Endothelial cell of umbilical vein (primary cell): ENCODE results near the gene TRAF3. TPM values are rescaled to one million over a fixed set of nuclear protein-coding genes. Genes with fewer than 3 reads are reported as not detected.

ENCODE experiments used
- Bru-seq: library from RNA; stranded (reverse); fragments of 400-500 nt; gene quantifications from one replicate; lab custom pipeline; 2021; lab: Mats Ljungman, UMichigan
- BruChase-seq, 2 experiments: library from RNA; stranded (reverse); fragments of 400-500 nt; gene quantifications; one replicate each; lab custom pipeline; 2021; lab: Mats Ljungman, UMichigan
- BruUV-seq: library from RNA; stranded (reverse); fragments of 400-500 nt; replicated peaks from 2 replicates; lab custom pipeline; 2021; lab: Mats Ljungman, UMichigan
- CTCF ChIA-PET: fragments of 300-600, 350-600 bp; sonication (Branson Sonifier 250); formaldehyde crosslinking; loops from one replicate; lab custom pipeline; 2021; ENCODE audit warnings: antibody characterized with exemption, inconsistent platforms; lab: Charles Lee
- POLR2A ChIA-PET: fragments of 300-600, 350-600 bp; sonication (Branson Sonifier 250); formaldehyde crosslinking; loops from one replicate; lab custom pipeline; 2021; ENCODE audit warnings: antibody characterized with exemption, inconsistent platforms; lab: Charles Lee
- DNase-seq: peaks from one replicate; pipeline ENCODE4 v3.0.0-alpha.2; 2011; ENCODE audit warnings: low read depth, low spot score
- FAIRE-seq: peaks from 2 replicates; lab custom pipeline; 2011; peaks lifted over from hg19 to GRCh38; lab: Jason Lieb, UNC
- H2AFZ ChIP-seq: 2 replicates; pipeline ENCODE4 v1.6.0; 2012; ENCODE audit warnings: low read depth, low read length, control low read depth, inconsistent platforms
- H3K27ac ChIP-seq: 2 replicates; pipeline ENCODE4 v1.5.1; 2011; ENCODE audit warnings: low read depth, mild to moderate bottlenecking, control low read depth, low read length, moderate library complexity; ENCODE audit not compliant: insufficient read depth
- H3K27me3 ChIP-seq, 2 experiments: 2 replicates each; pipeline versions ENCODE4 v1.6.0 to v1.6.1; 2011; ENCODE audit warnings: low read length in 2 of 2, mixed read lengths in 1 of 2; ENCODE audit not compliant: control insufficient read depth in 2 of 2, insufficient read depth in 2 of 2
- H3K36me3 ChIP-seq, 2 experiments: 2 replicates in 1 of 2; 3 replicates in 1 of 2; pipeline ENCODE4 v1.5.1; 2011; ENCODE audit warnings: low read length in 2 of 2, mild to moderate bottlenecking in 1 of 2, moderate library complexity in 1 of 2; ENCODE audit not compliant: control insufficient read depth in 2 of 2, insufficient read depth in 2 of 2; ENCODE audit errors: extremely low read depth in 1 of 2
- H3K4me1 ChIP-seq: 3 replicates; pipeline ENCODE4 v1.5.1; 2011; ENCODE audit warnings: mild to moderate bottlenecking, low read length; ENCODE audit not compliant: control insufficient read depth, insufficient read depth; ENCODE audit errors: extremely low read depth
- H3K4me2 ChIP-seq: 2 replicates; pipeline ENCODE4 v1.6.1; 2011; ENCODE audit warnings: low read length, control low read depth, mixed read lengths; ENCODE audit not compliant: insufficient read depth
- H3K4me3 ChIP-seq, 3 experiments: fragments of 200-600 bp in 1 of 3; sonication (generic), shearing (Covaris generic) in 1 of 3; replicated peaks in 1 of 3; 2 replicates each; pipeline ENCODE4 v1.5.1; 2011 to 2016; ENCODE audit warnings: control low read depth in 3 of 3, low read length in 3 of 3, mild to moderate bottlenecking in 2 of 3, inconsistent platforms in 1 of 3, low read depth in 1 of 3, moderate library complexity in 1 of 3; ENCODE audit not compliant: insufficient read depth in 1 of 3
- H3K79me2 ChIP-seq: 2 replicates; pipeline ENCODE4 v1.6.0; 2012; ENCODE audit warnings: low read length, inconsistent platforms; ENCODE audit not compliant: control insufficient read depth, insufficient read depth
- H3K9ac ChIP-seq: replicated peaks from 2 replicates; pipeline ENCODE3; 2011; ENCODE audit warnings: low read length, control low read depth; ENCODE audit not compliant: insufficient read depth; ENCODE audit errors: extremely low read depth
- H3K9me1 ChIP-seq: replicated peaks from 3 replicates; pipeline ENCODE4 v1.6.0; 2011; ENCODE audit warnings: mild to moderate bottlenecking, low read length; ENCODE audit not compliant: control insufficient read depth, insufficient read depth; ENCODE audit errors: extremely low read depth
- H3K9me3 ChIP-seq: replicated peaks from 2 replicates; pipeline ENCODE4 v1.5.1; 2012; ENCODE audit warnings: low read length, inconsistent platforms; ENCODE audit not compliant: control insufficient read depth, insufficient read depth
- H4K20me1 ChIP-seq: replicated peaks from 2 replicates; pipeline ENCODE3; 2011; ENCODE audit warnings: mild to moderate bottlenecking, low read length; ENCODE audit not compliant: control insufficient read depth, insufficient read depth; ENCODE audit errors: extremely low read depth
- CTCF ChIP-seq, 2 donors: IDR thresholded peaks; 1 replicate in 1 of 2; 2 replicates in 1 of 2; pipeline ENCODE4 v1.5.1; 2011; ENCODE audit warnings: low read length in 2 of 2, mild to moderate bottlenecking in 2 of 2, moderate library complexity in 2 of 2, control low read depth in 1 of 2, inconsistent platforms in 1 of 2, low read depth in 1 of 2; ENCODE audit not compliant: insufficient read depth in 1 of 2; ENCODE audit errors: extremely low read depth in 1 of 2
- EZH2 ChIP-seq: IDR thresholded peaks from 2 replicates; pipeline ENCODE4 v1.6.1; 2012; ENCODE audit warnings: borderline replicate concordance, low read depth, mild to moderate bottlenecking, moderate library complexity, low read length, inconsistent platforms; ENCODE audit not compliant: severe bottlenecking
- FOS ChIP-seq: IDR thresholded peaks from 2 replicates; pipeline ENCODE4 v1.6.1; 2011; ENCODE audit warnings: mild to moderate bottlenecking, low read length, moderate library complexity, borderline replicate concordance; ENCODE audit not compliant: insufficient read depth
- GATA2 ChIP-seq: IDR thresholded peaks from 2 replicates; pipeline ENCODE4 v1.7.0; 2011; ENCODE audit warnings: low read depth, mild to moderate bottlenecking, moderate library complexity, mixed read lengths, low read length; ENCODE audit not compliant: insufficient read length, insufficient read depth
- JUN ChIP-seq: IDR thresholded peaks from 2 replicates; pipeline ENCODE4 v1.6.1; 2011; ENCODE audit warnings: borderline replicate concordance, low read depth; ENCODE audit not compliant: insufficient read length, insufficient read depth
- MAX ChIP-seq: IDR thresholded peaks from 2 replicates; pipeline ENCODE4 v1.6.1; 2011; ENCODE audit not compliant: insufficient read depth, insufficient read length
- MYC ChIP-seq: IDR thresholded peaks from one replicate; pipeline ENCODE4 v1.6.1; 2011; ENCODE audit warnings: mild to moderate bottlenecking, low read depth, low read length
- POLR2A ChIP-seq: IDR thresholded peaks from 2 replicates; pipeline ENCODE4 v1.6.1; 2012; ENCODE audit warnings: low read depth, mild to moderate bottlenecking, control low read depth, low read length
- POLR2AphosphoS5 ChIP-seq: IDR thresholded peaks from 2 replicates; pipeline ENCODE4 v1.6.1; 2012; ENCODE audit warnings: low read depth, mild to moderate bottlenecking, control low read depth, low read length, moderate library complexity; ENCODE audit not compliant: insufficient read depth
- dilution Hi-C: fragments of 300-500 bp; cut with MboI; formaldehyde crosslinking; loops from one replicate; pipeline ENCODE4 v1.15.0; 2019; ENCODE audit warnings: low sequenced_read_pairs; ENCODE audit not compliant: extremely low pct_ligation_motif_present
- intact Hi-C: fragments of 100-400 bp; cut with micrococcal nuclease; formaldehyde crosslinking; loops from one replicate; pipeline ENCODE4 v1.10.0; 2022
- long read RNA-seq: library from polyadenylated mRNA; stranded (forward); transcript quantifications from one replicate; pipeline ENCODE4 v2.0.0, GENCODE V29; 2021
- polyA minus RNA-seq, 3 experiments: library from RNA; depleted of rRNA, polyadenylated mRNA; stranded (reverse); fragments of >200 nt; gene quantifications; 1 replicate in 1 of 3; 2 replicates in 2 of 3; pipeline ENCODE4 v1.2.3, GENCODE V29; 2011
- polyA plus RNA-seq, 4 experiments: library from polyadenylated mRNA; depleted of rRNA in 3 of 4; stranded (reverse) in 3 of 4; unstranded in 1 of 4; fragments of >200 nt; gene quantifications; 2 replicates each; pipeline versions ENCODE4 v1.2.1 to v1.2.3, GENCODE V29; 2011 to 2012; ENCODE audit warnings: missing spikeins in 1 of 4
- total RNA-seq: library from RNA; stranded (reverse); gene quantifications from 2 replicates; pipeline ENCODE4 v1.2.3, GENCODE V29; 2021

Gene TRAF3
- total RNA-seq: 25.6 and 27.6 TPM in 2 replicates
- polyA plus RNA-seq: 12.7 and 14.4 TPM in 2 replicates
- polyA plus RNA-seq (2011; cell fraction: cytosol; rRNA removed): 18.9 and 20.6 TPM in 2 replicates
- 31.6 and 32.7 TPM in 2 replicates for polyA plus RNA-seq (2011; cell fraction: nucleus; rRNA removed)
- polyA plus RNA-seq (2012): 21.7 and 24.6 TPM in 2 replicates
- 24.3 and 24.8 TPM in 2 replicates for polyA minus RNA-seq
- polyA minus RNA-seq (2011; cell fraction: cytosol; rRNA and poly(A)+ RNA removed): 11.1 TPM
- 19.9 and 23.8 TPM in 2 replicates for polyA minus RNA-seq (2011; cell fraction: nucleus; rRNA and poly(A)+ RNA removed)
- Bru-seq, nascent RNA: percentile 72 among the genes with signal in this experiment
- percentile 72 among the genes with signal in this experiment for BruChase-seq, experiment 1, labeled RNA remaining after a 6-hour chase
- BruChase-seq, experiment 2, labeled RNA remaining after a 2-hour chase: percentile 70 among the genes with signal in this experiment
- long read RNA-seq, full-length matches to known transcripts: 15 of 32 reads
- long read RNA-seq, partial matches to known transcripts: 1 of 32 reads
- long read RNA-seq, other reads (novel, unspliced or antisense): 16 of 32 reads

- Histone ChIP-seq H3K4me3 (peak within 1 kb of the TSS; percentile 74 to 96 (median 91)), H3K27ac (peak within 1 kb of the TSS; percentile 73), H3K9me1 (no peaks in the 10 kb centered on the region), H3K9me3 (no peaks in the 10 kb centered on the region), H3K4me2 (peak within 1 kb of the TSS; percentile 96), H3K9ac (peak within 1 kb of the TSS; percentile 90), H2AFZ (peak within 1 kb of the TSS; percentile 67), H3K79me2 (peaks cover 39% of the 10 kb centered on the region), H3K36me3 (no peaks in the 10 kb centered on the region), H4K20me1 (no peaks in the 10 kb centered on the region), H3K27me3 (no peaks in the 10 kb centered on the region), H3K4me1 (peaks cover 16% of the 10 kb centered on the region)
- FAIRE-seq: no peak
- no TSS peak for BruUV-seq
- dilution Hi-C loops (no loop called here), intact Hi-C loops (loop anchor here (5.0 kb wide), 1 partner anchor 185 kb away; the partner anchor contains the start of gene RCOR1)
- ChIA-PET CTCF (no interaction called here), POLR2A (no interaction called here)
- peak; percentile 53 for DNase-seq
- TF ChIP-seq GATA2: no peak
- peak; percentile 43 for TF ChIP-seq POLR2AphosphoS5
Observed at GRCh38 chr14:102776761-102777710, at the start of gene TRAF3. TRAF3 (plus strand) TSS chr14:102777449; CDS start chr14:102870202, 92,753 bp downstream.

GRCh38 chr14:102728501-102728900 is 48.7 kb upstream of the TRAF3 start:
- Histone ChIP-seq H3K27me3 (no peaks in the 10 kb centered on the region), H3K4me1 (no peaks in the 10 kb centered on the region), H4K20me1 (no peaks in the 10 kb centered on the region), H3K9ac (no peak overlapping the region), H3K4me2 (no peak overlapping the region), H3K79me2 (no peaks in the 10 kb centered on the region), H3K9me3 (no peaks in the 10 kb centered on the region), H3K36me3 (peaks cover 0 to 20% of the 10 kb centered on the region in 2 experiments), H3K9me1 (no peaks in the 10 kb centered on the region), H3K27ac (no peak overlapping the region), H2AFZ (no peak overlapping the region), H3K4me3 (no peak overlapping the region)
- BruUV-seq: TSS peak; percentile 18
- dilution Hi-C loops (no loop called here), intact Hi-C loops (no loop called here)
- TF ChIP-seq JUN (no peak), EZH2 (no peak), CTCF (IDR thresholded peaks at IDR 0.05; ENCODE audit: extremely low read depth in 1 of 2, insufficient read depth in 1 of 2, low read depth in 1 of 2, low read length in 2 of 2) (no peak), MYC (no peak), GATA2 (no peak), POLR2AphosphoS5 (no peak), POLR2A (no peak), MAX (no peak), FOS (no peak)
- FAIRE-seq: no peak
- ChIA-PET CTCF (interaction anchor here (1.1 to 1.8 kb wide), 4 partner anchors 16 to 143 kb away, joined by 3 to 6 read pairs (median 4); no protein-coding TSS in a partner anchor), POLR2A (no interaction called here)
- no peak for DNase-seq
